Cardiac septum (tissue), 1 donor: ENCODE measurements around the gene CDCA4. TPM values are rescaled to one million over a fixed set of nuclear protein-coding genes. Genes with fewer than 3 reads are reported as not detected.

Experiments
- DNase-seq: peaks from one replicate; pipeline ENCODE4 v3.0.0-alpha.2; 2020; ENCODE audit warnings: low spot score
- intact Hi-C: fragments of 100-400 bp; cut with DNase I; formaldehyde crosslinking; loops from one replicate; pipeline ENCODE4 v1.14.0; 2022
- total RNA-seq: library from RNA; stranded (reverse); fragmentation: NEBNext Ultra II Directional; extraction: Animal tissue kit (Norgen Biotek cat#: 25700); gene quantifications from one replicate; pipeline ENCODE4 v1.2.1, GENCODE V29; 2021
- donor health status: DM: no; HTN: no; CAD: no.

CDCA4 gene
- total RNA-seq, 1 donor from 2014 or later = 2.3 TPM

GRCh38 chr14:104999361-104999760 lies 21.5 kb downstream of the CDCA4 start:
- intact Hi-C loops = no loop called here
- DNase-seq = no peak

- DNase-seq = no peak
- intact Hi-C loops = no loop called here
These were observed 22.1 kb downstream of the CDCA4 start for GRCh38 chr14:104998801-104999200.

- no peak for DNase-seq
These were observed 24.4 kb downstream of the CDCA4 start for GRCh38 chr14:104996483-104996882.

GRCh38 chr14:104996032-104996431 lies 24.9 kb downstream of the CDCA4 start:
- no peak for DNase-seq
- intact Hi-C loops = no loop called here

More at GRCh38 chr14:104996483-104996882, 24.4 kb downstream of the CDCA4 start:
- intact Hi-C loops = no loop called here

GRCh38 chr14:104994978-104995377 lies 25.9 kb downstream of the CDCA4 start:
- no peak for DNase-seq
- intact Hi-C loops = no loop called here

- intact Hi-C loops = no loop called here
- DNase-seq = no peak
These were observed 26.9 kb downstream of the CDCA4 start for GRCh38 chr14:104993808-104994591.

- intact Hi-C loops = no loop called here
These were observed 27.6 kb downstream of the CDCA4 start for GRCh38 chr14:104993306-104993705.

GRCh38 chr14:104992501-104992900 lies 28.4 kb downstream of the CDCA4 start:
- intact Hi-C loops = no loop called here
- no peak for DNase-seq

More at GRCh38 chr14:104993306-104993705, 27.6 kb downstream of the CDCA4 start:
- DNase-seq = no peak

GRCh38 chr14:104991896-104992230 lies 29.0 kb downstream of the CDCA4 start:
- DNase-seq = no peak

GRCh38 chr14:104989951-104990303 lies 31.0 kb downstream of the CDCA4 start:
- DNase-seq = no peak
- intact Hi-C loops = no loop called here

More at GRCh38 chr14:104991896-104992230, 29.0 kb downstream of the CDCA4 start:
- intact Hi-C loops = no loop called here

GRCh38 chr14:104989236-104989950 lies 31.5 kb downstream of the CDCA4 start:
- intact Hi-C loops = no loop called here
- DNase-seq = no peak

GRCh38 chr14:104986487-104987164 lies 34.3 kb downstream of the CDCA4 start:
- intact Hi-C loops = loop anchor here (2.0 kb wide), 1 partner anchor 34 kb away; the partner anchor contains the start of gene CDCA4
- no peak for DNase-seq

GRCh38 chr14:104985675-104986486 lies 35.0 kb downstream of the CDCA4 start, which contains the start of gene CLBA1:
Gene CLBA1 (plus strand): TSS chr14:104985788. CDS start chr14:104986432, 644 bp downstream.
- peak; percentile 96 for DNase-seq
- intact Hi-C loops = loop anchor here (2.0 kb wide), 1 partner anchor 35 kb away; the partner anchor contains the start of gene CDCA4

- intact Hi-C loops = no loop called here
- DNase-seq = no peak
These were observed 36.6 kb downstream of the CDCA4 start for GRCh38 chr14:104984056-104984894.

- intact Hi-C loops = no loop called here
- DNase-seq = peak; percentile 62
These were observed 37.6 kb downstream of the CDCA4 start for GRCh38 chr14:104983231-104983721.

- peak; percentile 67 for DNase-seq
- intact Hi-C loops = no loop called here
These were observed 38.2 kb downstream of the CDCA4 start for GRCh38 chr14:104982548-104983230.

- intact Hi-C loops = no loop called here
- DNase-seq = peak; percentile 64
These were observed 39.0 kb downstream of the CDCA4 start for GRCh38 chr14:104981699-104982541.
